A549 (cell line): ENCODE measurements around the gene OR8B4.

Experiments used
- CBX2 ChIP-seq: fragments of 200-600 bp; sonication (generic); IDR thresholded peaks from 2 replicates; pipeline ENCODE4 v1.6.1; 2016; ENCODE audit warnings: low read depth, mild to moderate bottlenecking, borderline replicate concordance
- CBX8 ChIP-seq: fragments of 200-600 bp; sonication (generic); IDR thresholded peaks from 2 replicates; pipeline ENCODE4 v1.6.1; 2016
- CHD4 ChIP-seq: fragments of 200-600 bp; sonication (generic); IDR thresholded peaks from 2 replicates; pipeline ENCODE4 v1.6.1; 2016; ENCODE audit warnings: antibody characterized with exemption, mild to moderate bottlenecking, borderline replicate concordance
- ELK1 ChIP-seq: fragments of 150-350 bp; IDR thresholded peaks from 2 replicates; pipeline ENCODE4 v1.6.1; 2014; ENCODE audit warnings: low read depth, mild to moderate bottlenecking, low read length
- HOXB13 ChIP-seq: fragments of 250-450 bp; sonication (Bioruptor Pico); IDR thresholded peaks from 2 replicates; pipeline ENCODE4 v1.5.0; 2020; ENCODE audit warnings: low read depth, mild to moderate bottlenecking, moderate library complexity
- JUN ChIP-seq, 2 experiments: fragments of >200 bp; sonication (Bioruptor Twin); formaldehyde crosslinking; IDR thresholded peaks; 2 replicates in 1 of 2; 3 replicates in 1 of 2; pipeline ENCODE4 v1.6.1; 2016 to 2017
- MAFK ChIP-seq: fragments of 450-650 bp; IDR thresholded peaks from 2 replicates; pipeline ENCODE4 v1.6.1; 2014; ENCODE audit not compliant: partially characterized antibody
- PBX3 ChIP-seq: IDR thresholded peaks from 2 replicates; pipeline ENCODE4 v1.6.1; 2012
- POLR2A ChIP-seq: IDR thresholded peaks from 2 replicates; pipeline ENCODE4 v1.6.1; 2012; ENCODE audit warnings: mild to moderate bottlenecking, low read length
- RAD21 ChIP-seq, 2 experiments: fragments of >200 bp in 1 of 2; sonication (Bioruptor Twin) in 1 of 2; formaldehyde crosslinking in 1 of 2; IDR thresholded peaks in 1 of 2; conservative IDR thresholded peaks in 1 of 2; 2 replicates in 1 of 2; 3 replicates in 1 of 2; pipeline ENCODE4 v1.6.1; 2012 to 2018; ENCODE audit warnings: inconsistent platforms in 1 of 2
- ZFP36 ChIP-seq: fragments of 450-650 bp; IDR thresholded peaks from 2 replicates; pipeline ENCODE4 v1.6.1; 2014; ENCODE audit warnings: borderline replicate concordance; ENCODE audit not compliant: partially characterized antibody
- TF ChIP-seq, protein P1 (sequence below): fragments of >200 bp; sonication (Bioruptor Twin); formaldehyde crosslinking; IDR thresholded peaks from 3 replicates; pipeline ENCODE4 v1.5.1; 2016
- TF ChIP-seq, protein P2 (sequence below): IDR thresholded peaks from 2 replicates; pipeline ENCODE4 v1.6.1; 2012
- TF ChIP-seq, protein P3 (sequence below): fragments of 450-650 bp; IDR thresholded peaks from 2 replicates; pipeline ENCODE4 v1.6.1; 2014; ENCODE audit warnings: antibody characterized with exemption

GRCh38 chr11:124394408-124394807 is 30.3 kb downstream of the OR8B4 start:
- TF ChIP-seq CBX8 (no peak), POLR2A (no peak), JUN (IDR thresholded peaks at IDR 0.05) (no peak), RAD21 (conservative IDR thresholded peaks at IDR 0.05 in 1 of 2, IDR thresholded peaks at IDR 0.05 in 1 of 2) (no peak), ZFP36 (no peak), PBX3 (no peak), MAFK (no peak), CBX2 (no peak), HOXB13 (no peak), ELK1 (no peak), CHD4 (no peak)
- TF ChIP-seq, protein P1, sequence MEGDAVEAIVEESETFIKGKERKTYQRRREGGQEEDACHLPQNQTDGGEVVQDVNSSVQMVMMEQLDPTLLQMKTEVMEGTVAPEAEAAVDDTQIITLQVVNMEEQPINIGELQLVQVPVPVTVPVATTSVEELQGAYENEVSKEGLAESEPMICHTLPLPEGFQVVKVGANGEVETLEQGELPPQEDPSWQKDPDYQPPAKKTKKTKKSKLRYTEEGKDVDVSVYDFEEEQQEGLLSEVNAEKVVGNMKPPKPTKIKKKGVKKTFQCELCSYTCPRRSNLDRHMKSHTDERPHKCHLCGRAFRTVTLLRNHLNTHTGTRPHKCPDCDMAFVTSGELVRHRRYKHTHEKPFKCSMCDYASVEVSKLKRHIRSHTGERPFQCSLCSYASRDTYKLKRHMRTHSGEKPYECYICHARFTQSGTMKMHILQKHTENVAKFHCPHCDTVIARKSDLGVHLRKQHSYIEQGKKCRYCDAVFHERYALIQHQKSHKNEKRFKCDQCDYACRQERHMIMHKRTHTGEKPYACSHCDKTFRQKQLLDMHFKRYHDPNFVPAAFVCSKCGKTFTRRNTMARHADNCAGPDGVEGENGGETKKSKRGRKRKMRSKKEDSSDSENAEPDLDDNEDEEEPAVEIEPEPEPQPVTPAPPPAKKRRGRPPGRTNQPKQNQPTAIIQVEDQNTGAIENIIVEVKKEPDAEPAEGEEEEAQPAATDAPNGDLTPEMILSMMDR = no peak
- TF ChIP-seq, protein P2, sequence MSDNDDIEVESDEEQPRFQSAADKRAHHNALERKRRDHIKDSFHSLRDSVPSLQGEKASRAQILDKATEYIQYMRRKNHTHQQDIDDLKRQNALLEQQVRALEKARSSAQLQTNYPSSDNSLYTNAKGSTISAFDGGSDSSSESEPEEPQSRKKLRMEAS = no peak
- TF ChIP-seq, protein P3, sequence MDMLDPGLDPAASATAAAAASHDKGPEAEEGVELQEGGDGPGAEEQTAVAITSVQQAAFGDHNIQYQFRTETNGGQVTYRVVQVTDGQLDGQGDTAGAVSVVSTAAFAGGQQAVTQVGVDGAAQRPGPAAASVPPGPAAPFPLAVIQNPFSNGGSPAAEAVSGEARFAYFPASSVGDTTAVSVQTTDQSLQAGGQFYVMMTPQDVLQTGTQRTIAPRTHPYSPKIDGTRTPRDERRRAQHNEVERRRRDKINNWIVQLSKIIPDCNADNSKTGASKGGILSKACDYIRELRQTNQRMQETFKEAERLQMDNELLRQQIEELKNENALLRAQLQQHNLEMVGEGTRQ = no peak
